Activated T-helper 1 cell treated with anti-CD3 and anti-CD28 coated beads, Interleukin-2, amount 50 U/mL, for 16 hours (primary cell): ENCODE measurements around the gene DCAF11.

Experiments
- DNase-seq, 2 donors: peaks; one replicate each; pipeline ENCODE4 v3.0.0-alpha.2; 2020; ENCODE audit warnings: low read depth in 1 of 2, low spot score in 1 of 2

DCAF11 gene

GRCh38 chr14:24078146-24078545 lies 36.4 kb upstream of the DCAF11 start:
- DNase-seq, result no peak

- DNase-seq, result no peak
These were observed 35.0 kb upstream of the DCAF11 start for GRCh38 chr14:24079491-24080141.

DNA sequence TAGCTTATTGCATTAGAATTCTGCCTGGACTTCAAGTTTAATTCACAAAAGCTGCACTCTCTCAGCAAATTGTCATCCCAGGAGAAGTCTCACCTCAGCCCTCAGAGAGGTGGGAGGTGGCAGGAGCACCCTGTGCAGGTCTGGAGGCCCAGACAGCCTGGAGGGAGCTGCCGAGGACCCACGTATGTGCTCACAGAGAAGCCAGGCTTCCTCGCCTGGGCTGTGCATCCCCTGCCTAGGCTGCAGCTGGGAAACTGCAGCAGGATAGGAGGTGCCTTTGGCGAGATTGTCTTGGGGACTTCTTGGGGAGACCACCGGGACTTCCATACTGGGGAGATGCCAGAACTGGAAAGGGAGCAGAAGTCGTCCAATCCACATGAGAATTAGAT lies 34.4 kb upstream of the DCAF11 start:
- no peak for DNase-seq

- DNase-seq, result peak; percentile 43 to 44
These were observed 33.5 kb upstream of the DCAF11 start for GRCh38 chr14:24080888-24081738.

- DNase-seq, result no peak
These were observed 32.8 kb upstream of the DCAF11 start for GRCh38 chr14:24081739-24082211.

- no peak for DNase-seq
These were observed 32.0 kb upstream of the DCAF11 start for GRCh38 chr14:24082411-24083080.

DNA sequence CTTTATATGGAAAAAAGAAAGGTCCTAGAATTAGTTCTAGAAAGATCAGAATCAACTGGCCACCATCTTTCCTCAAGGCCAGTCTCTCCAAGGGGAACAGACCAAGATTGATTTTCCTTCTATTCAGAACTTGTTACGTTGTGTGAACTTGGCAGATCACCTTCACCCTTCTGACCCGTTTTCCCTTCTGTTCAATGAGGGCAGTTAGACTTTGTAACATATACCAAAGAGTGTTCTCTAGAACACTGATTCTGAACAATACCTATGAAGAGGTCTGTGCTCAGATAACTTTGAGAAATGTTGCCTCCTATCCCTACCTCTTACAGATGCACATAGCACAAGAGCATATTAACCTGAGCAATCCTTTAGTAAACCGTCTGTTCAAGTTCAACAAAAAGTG lies 31.1 kb upstream of the DCAF11 start:
- no peak for DNase-seq

GRCh38 chr14:24084440-24084839 lies 30.1 kb upstream of the DCAF11 start:
- DNase-seq, result no peak

- DNase-seq, result no peak
These were observed 29.4 kb upstream of the DCAF11 start for GRCh38 chr14:24085215-24085614.

DNA sequence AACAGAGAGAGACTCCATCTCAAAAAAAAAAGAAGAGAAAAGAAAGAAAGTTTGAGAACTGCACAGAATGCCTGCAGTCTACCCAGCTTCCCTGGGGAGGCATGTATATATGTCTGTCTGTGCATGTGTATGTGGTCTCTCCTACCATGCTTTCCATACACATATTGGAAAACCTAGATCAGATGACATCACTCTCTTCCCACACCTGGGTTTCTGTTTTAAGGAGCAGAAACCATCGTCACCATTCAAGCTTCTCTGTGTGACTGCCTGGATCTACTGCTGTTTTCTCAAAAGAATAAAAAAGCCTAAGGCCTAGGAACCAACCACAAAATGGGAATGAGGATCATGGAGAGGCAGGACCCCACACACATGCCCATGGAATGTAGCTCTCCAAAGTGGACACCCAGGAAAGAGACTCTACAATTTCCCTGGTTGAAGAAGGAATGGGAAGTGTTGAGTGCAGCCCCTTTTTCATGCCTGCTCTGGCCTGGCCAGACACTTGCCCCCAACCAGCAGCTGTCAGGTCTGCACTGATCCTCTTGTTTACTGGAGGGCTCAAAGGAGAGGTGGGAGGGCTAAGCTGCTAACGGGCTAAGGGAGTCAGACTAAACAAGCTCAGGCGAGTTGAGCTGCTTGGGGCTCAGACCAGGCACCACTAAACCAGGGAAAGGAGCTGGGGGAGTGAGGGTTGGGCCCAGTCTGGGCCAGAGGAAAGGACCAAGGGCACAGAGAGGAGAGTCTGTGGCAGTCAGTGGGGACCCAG lies 28.2 kb upstream of the DCAF11 start:
- no peak for DNase-seq

GRCh38 chr14:24087004-24087403 lies 27.6 kb upstream of the DCAF11 start:
- DNase-seq, result no peak

DNA sequence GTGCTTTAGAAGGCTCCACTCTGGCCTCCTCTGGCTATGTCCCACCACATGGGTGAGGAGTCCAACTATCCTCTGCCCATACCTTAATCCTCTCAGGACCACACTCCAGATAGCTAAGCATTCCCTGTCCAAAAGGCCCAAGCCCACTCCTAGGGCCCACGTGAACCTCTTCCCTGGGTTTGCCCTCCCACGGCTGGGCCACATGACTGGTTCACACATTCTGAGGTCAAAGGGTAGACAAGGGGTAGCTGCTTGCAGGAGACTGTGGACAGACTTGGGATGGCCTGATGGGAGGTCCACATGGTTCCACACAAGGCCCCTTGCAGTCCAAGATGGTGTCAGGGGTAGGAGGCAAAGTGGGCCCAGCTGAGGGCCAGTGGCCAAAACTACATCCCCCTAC lies 26.5 kb upstream of the DCAF11 start:
- DNase-seq, result no peak

- DNase-seq, result no peak
These were observed 24.7 kb upstream of the DCAF11 start for GRCh38 chr14:24089890-24090289.

GRCh38 chr14:24092110-24092504 lies 22.5 kb upstream of the DCAF11 start:
- no peak for DNase-seq

GRCh38 chr14:24092505-24093206 lies 21.9 kb upstream of the DCAF11 start:
- DNase-seq, result no peak

- DNase-seq, result no peak
These were observed 21.2 kb upstream of the DCAF11 start for GRCh38 chr14:24093207-24093900.

GRCh38 chr14:24093901-24094840 lies 20.4 kb upstream of the DCAF11 start, which contains the start of gene PCK2:
TSS of gene PCK2 (plus strand) at chr14:24094311. CDS start at chr14:24094406, 95 bp downstream.
- peak; percentile 42 to 82 for DNase-seq

- no peak for DNase-seq
These were observed 19.7 kb upstream of the DCAF11 start for GRCh38 chr14:24094841-24095270.
